GM18867 (cell line): Measurements from ENCODE around the gene CRYGD.

Experiments used
- ATAC-seq: cut with Tn5 transposase; IDR thresholded peaks from one replicate; pipeline ENCODE4 v1.9.1; 2021; ENCODE audit warnings: mild to moderate bottlenecking, moderate library complexity; ENCODE audit not compliant: unreplicated experiment

CRYGD gene

GRCh38 chr2:208090420-208090819 is 33.9 kb downstream of the CRYGD start:
- no peak for ATAC-seq

DNA sequence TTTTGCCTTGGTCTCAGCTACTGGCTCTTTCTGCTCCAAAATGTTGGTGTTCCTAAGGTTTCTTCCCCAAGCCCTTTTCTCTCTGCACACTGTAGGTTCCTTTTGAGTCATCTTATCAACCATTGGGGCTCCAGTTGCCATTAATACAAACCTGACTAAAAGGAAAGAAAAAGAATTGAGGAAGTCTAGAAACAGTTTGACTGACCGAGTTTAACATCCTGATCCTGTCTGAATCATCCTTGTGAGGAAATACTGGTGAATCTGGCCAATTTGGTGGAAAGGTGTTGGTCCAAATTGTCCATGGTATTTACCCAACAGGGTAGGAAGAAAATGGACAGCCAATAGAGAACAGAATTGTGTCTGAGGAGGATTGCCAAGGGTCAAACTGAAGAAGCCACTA is 38.3 kb downstream of the CRYGD start:
- ATAC-seq: no peak

DNA sequence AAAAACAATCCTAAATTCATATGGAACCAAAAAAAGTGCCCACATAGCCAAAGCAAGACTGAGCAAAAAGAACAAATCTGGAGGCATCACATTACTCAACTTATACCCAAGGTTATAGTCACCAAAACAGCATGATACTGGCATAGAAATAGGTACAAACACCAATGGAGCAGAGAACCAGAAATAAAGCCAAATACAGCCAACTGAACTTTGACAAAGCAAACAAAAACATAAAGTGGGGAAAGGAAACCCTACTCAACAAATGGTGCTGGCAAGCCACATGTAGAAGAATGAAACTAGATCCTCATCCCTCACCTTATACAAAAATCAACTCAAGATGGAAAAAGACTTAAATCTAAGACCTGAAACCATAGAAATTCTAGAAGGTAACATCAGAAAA is 40.5 kb downstream of the CRYGD start:
- ATAC-seq: no peak

DNA sequence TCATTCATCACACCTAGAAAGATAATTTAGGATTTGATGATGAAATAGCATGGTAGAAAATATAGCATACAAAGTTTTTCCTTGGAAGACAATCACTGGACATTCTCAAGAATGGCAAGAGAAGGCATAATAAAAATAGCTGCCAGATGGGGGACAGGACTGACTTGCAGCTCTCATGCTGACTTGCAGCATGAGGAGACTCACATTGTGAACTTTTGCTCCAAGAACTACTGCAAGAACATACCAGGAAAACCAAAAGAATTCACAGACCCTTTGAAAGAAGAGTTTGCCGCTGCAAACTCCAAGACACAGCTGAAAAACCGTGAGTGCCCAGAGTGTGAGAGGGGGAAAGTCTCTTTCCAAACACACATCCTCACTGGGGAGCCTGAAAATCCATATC is 47.0 kb downstream of the CRYGD start:
- no peak for ATAC-seq

- no peak for ATAC-seq
These were observed 49.5 kb downstream of the CRYGD start for GRCh38 chr2:208074610-208075356.

DNA sequence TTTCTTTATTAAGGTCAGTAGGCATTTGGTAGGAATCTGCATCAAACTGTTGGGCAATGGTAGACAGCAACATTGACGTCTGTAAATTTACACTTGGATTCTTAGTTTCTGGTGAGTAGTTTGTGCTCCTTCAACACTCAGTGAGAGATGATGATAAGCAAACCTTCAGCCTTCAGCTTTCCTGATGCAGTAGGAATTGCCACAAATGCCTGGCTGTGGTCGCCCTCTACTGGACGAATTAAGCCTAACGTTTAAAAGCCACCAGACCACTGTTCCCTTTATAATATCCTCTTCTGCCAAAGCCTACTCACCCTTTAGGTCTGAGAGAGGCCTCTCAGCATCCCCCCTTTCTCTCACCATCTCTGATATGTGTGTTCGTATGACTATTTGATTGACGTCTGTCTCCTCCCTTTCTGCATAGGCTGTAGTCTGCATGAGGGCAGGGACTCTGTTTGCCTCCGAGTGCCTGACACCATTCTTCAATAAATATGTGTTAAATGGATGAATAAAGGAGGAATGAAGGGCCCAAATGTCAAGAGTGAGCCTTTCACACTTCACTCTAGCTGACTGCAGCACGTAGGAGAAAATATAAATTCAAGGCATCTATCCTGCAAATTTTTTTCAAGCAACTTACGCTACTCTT is 52.0 kb downstream of the CRYGD start:
- ATAC-seq: peak; percentile 87
